GM21423 (cell line): ENCODE results near the gene MROH2A.

Experiments used
- ATAC-seq: cut with Tn5 transposase; IDR thresholded peaks from one replicate; pipeline ENCODE4 v1.9.1; 2021; ENCODE audit warnings: mild to moderate bottlenecking, moderate library complexity; ENCODE audit not compliant: unreplicated experiment

Gene MROH2A

GRCh38 chr2:233799087-233799665 lies 21.0 kb downstream of the MROH2A start:
- no peak for ATAC-seq

- ATAC-seq, result no peak
These were observed 21.6 kb downstream of the MROH2A start for GRCh38 chr2:233799716-233800115.

GRCh38 chr2:233800208-233800607 lies 22.1 kb downstream of the MROH2A start:
- no peak for ATAC-seq

GRCh38 chr2:233801357-233802131 lies 23.4 kb downstream of the MROH2A start:
- no peak for ATAC-seq

GRCh38 chr2:233802132-233802815 lies 24.1 kb downstream of the MROH2A start:
- no peak for ATAC-seq

- ATAC-seq, result no peak
These were observed 25.3 kb downstream of the MROH2A start for GRCh38 chr2:233803292-233803911.

- ATAC-seq, result no peak
These were observed 25.9 kb downstream of the MROH2A start for GRCh38 chr2:233803994-233804393.

GRCh38 chr2:233807215-233807865 lies 29.2 kb downstream of the MROH2A start:
- no peak for ATAC-seq

- ATAC-seq, result no peak
These were observed 30.1 kb downstream of the MROH2A start for GRCh38 chr2:233807966-233808935.

GRCh38 chr2:233810385-233810784 lies 32.3 kb downstream of the MROH2A start:
- ATAC-seq, result no peak

- ATAC-seq, result no peak
These were observed 33.0 kb downstream of the MROH2A start for GRCh38 chr2:233811087-233811486.

GRCh38 chr2:233811732-233812131 lies 33.6 kb downstream of the MROH2A start:
- ATAC-seq, result no peak

GRCh38 chr2:233813236-233814055 lies 35.3 kb downstream of the MROH2A start:
- ATAC-seq, result no peak

- ATAC-seq, result no peak
These were observed 36.1 kb downstream of the MROH2A start for GRCh38 chr2:233814056-233814835.

GRCh38 chr2:233815861-233816260 lies 37.7 kb downstream of the MROH2A start:
- ATAC-seq, result no peak

- ATAC-seq, result no peak
These were observed 38.2 kb downstream of the MROH2A start for GRCh38 chr2:233816334-233816733.

GRCh38 chr2:233816771-233817170 lies 38.6 kb downstream of the MROH2A start:
- no peak for ATAC-seq

- no peak for ATAC-seq
These were observed 39.3 kb downstream of the MROH2A start for GRCh38 chr2:233817361-233817911.
